Measurements from ENCODE around the gene SHISA4.
"Not testable (repeated sequence)": the region's sequence is repeated elsewhere in the genome, so short reads cannot be mapped to it uniquely, and the experiment has no call there.

SHISA4 gene

GRCh38 chr1:201933840-201934430, 45.2 kb downstream of the SHISA4 start:
- DNase-seq: no peak

- no peak for DNase-seq
These were observed 49.0 kb downstream of the SHISA4 start for GRCh38 chr1:201937624-201938213.

- no peak for DNase-seq
These were observed 49.8 kb downstream of the SHISA4 start for GRCh38 chr1:201938440-201939035.

DNA sequence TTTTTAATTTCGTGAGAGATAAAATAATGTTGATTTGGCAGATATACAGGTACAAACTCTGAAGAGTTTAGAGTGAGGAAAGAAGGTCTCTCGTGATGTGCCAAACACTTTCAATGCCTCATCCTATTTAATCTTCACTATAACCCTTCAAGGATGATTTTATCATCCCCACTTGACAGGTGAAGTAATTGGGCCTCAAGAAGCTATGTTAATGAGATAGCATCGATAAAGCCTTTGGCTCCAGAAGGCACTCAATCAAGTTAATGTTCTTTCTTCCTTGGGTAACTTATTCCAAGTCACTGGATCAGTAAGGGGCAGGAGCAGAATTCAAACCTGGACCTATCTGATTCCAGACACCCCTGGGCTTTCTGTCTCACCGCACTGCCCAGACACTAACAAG, 50.5 kb downstream of the SHISA4 start:
- DNase-seq: no peak

- DNase-seq: no peak
These were observed 50.9 kb downstream of the SHISA4 start for GRCh38 chr1:201939574-201939973.

DNA sequence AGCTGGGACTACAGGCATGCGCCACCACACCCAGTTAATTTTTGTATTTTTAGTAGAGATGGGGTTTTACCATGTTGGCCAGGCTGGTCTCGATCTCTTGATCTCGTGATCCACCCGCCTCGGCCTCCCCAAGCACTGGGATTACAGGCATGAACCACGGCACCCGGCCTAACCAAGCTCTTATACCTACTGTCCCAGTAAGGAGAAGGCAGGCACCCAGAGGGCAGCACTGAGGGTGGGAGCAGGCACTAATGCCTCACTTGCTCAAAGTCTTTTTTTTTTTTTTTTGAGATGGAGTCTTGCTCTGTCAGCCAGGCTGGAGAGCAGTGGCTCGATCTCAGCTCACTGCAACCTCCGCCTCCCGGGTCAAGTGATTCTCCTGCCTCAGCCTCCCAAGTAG, 51.6 kb downstream of the SHISA4 start:
- not testable (repeated sequence) for DNase-seq

DNA sequence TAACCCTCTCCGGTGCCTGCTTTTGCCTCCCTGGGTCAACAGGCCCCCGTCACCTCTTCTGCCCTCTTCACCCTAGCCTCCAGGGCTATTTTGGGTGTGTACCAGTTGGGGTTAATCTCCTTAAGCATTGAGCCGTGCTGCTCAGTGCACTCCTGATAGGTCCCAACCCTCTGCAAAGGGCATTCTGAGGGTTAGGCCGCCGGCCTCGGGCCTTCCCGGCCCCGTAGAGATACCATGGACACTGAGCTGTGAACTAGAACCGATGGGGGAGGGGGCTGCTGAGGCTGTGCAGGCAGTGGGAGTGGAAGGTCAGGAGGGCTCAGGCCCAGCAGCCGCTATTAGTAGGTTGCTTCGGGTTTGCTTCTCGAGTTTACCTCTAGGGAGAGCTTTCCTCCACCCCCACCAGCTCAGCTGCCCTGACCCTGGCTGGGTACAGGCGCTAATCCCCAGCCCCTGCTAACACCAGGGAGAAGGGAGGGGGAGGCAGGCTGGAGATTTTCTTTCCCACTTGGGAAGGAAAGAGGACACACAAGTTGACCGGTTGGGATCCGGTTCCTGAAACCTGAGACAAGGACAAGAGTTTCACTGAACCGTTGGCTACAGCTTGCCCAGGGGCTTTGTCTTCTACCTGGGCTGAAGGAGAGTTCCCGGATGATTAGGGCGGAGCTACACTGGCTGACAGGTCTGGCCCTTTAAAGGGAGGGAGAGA, 52.9 kb downstream of the SHISA4 start:
- DNase-seq: no peak

DNA sequence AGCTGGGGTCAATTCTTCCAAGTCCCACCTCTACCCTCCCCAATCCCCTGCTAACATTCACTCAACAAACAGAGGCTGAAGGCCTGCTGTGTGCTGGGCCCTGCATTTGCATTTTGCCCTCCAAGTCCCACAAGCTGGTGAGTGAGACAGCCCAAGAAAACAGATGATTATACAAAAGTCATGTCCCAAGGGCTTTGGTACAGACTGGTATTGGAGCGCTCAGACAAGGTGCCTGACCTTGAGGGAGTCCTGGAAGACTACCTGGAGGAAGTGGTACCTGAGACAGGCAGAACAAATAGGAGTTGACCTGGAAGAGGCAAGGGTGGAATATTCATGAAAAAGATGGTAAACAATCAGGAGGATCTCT, 53.4 kb downstream of the SHISA4 start:
- no peak for DNase-seq
